Upper lobe of right lung (tissue), 1 donor: ENCODE data around the gene NRXN3. TPM values are rescaled to one million over a fixed set of nuclear protein-coding genes. Genes with fewer than 3 reads are reported as not detected.
"Not testable (repeated sequence)": the region's sequence is repeated elsewhere in the genome, so short reads cannot be mapped to it uniquely, and the experiment has no call there.

Experiments used
- ATAC-seq: fragments of 200-7000 bp; cut with Tn5 transposase; one replicate; pipeline ENCODE4 v1.9.1; 2020; ENCODE audit warnings: mild to moderate bottlenecking, moderate library complexity
- DNase-seq: peaks from one replicate; pipeline ENCODE4 v3.0.0-alpha.2; 2020
- H3K27ac ChIP-seq: fragments of 200-600 bp; one replicate; pipeline ENCODE4 v1.8.0; 2022
- H3K27me3 ChIP-seq: fragments of 200-600 bp; one replicate; pipeline ENCODE4 v1.8.0; 2022; ENCODE audit warnings: mild to moderate bottlenecking
- H3K36me3 ChIP-seq: fragments of 200-600 bp; one replicate; pipeline ENCODE4 v1.8.0; 2022
- H3K4me1 ChIP-seq: fragments of 200-600 bp; one replicate; pipeline ENCODE4 v1.8.0; 2022
- H3K4me3 ChIP-seq: fragments of 200-600 bp; one replicate; pipeline ENCODE4 v1.8.0; 2022; ENCODE audit warnings: mild to moderate bottlenecking
- H3K9me3 ChIP-seq: fragments of 200-600 bp; one replicate; pipeline ENCODE4 v1.8.0; 2022
- intact Hi-C: fragments of 100-400 bp; cut with DNase I; formaldehyde crosslinking; loops from one replicate; pipeline ENCODE4 v1.11.0; 2022
- total RNA-seq: library from RNA; stranded (reverse); fragmentation: NEBNext Ultra II Directional; extraction: Animal tissue kit (Norgen Biotek cat#: 25700); gene quantifications from one replicate; pipeline ENCODE4 v1.2.1, GENCODE V29; 2021
- TF ChIP-seq, protein P1 (sequence below): fragments of 200-600 bp; IDR thresholded peaks from one replicate; pipeline ENCODE4 v1.8.0; 2022; ENCODE audit warnings: antibody characterized with exemption
- donor health status: DM: no; HTN: yes; CAD: no; lungs with severe emphysema.

The NRXN3 gene
- total RNA-seq, 1 donor from 2014 or later, result 10.0 TPM

GRCh38 chr14:78486621-78487020 lies 316.4 kb downstream of the NRXN3 start:
- ATAC-seq, result no peak
- intact Hi-C loops, result no loop called here

DNA sequence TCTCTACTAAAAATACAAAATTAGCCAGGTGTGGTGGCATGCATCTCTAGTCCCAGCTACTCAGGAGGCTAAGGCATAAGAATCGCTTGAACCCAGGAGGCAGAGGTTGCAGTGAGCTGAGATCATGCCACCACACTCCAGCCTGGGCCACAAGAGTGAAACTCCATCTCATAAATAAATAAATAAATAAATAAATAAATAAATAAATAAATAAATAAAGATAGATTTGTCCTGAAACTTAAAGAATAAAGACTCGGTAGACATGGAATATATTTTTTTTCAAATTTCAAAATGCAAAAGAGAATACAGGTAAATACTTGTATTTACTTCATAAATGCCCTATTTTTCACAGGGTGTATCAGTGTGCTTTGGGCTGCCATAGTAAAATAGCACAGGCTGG lies 317.4 kb downstream of the NRXN3 start:
- intact Hi-C loops, H3K36me3 ChIP-seq, H3K4me1 ChIP-seq, ATAC-seq, H3K27ac ChIP-seq, H3K27me3 ChIP-seq, DNase-seq, H3K9me3 ChIP-seq, H3K4me3 ChIP-seq: not testable (repeated sequence)

More at GRCh38 chr14:78486621-78487020, 316.4 kb downstream of the NRXN3 start:
- no peak overlapping the region for H3K4me3 ChIP-seq
- no peaks in the 10 kb centered on the region for H3K27me3 ChIP-seq
- no peaks in the 10 kb centered on the region for H3K4me1 ChIP-seq
- H3K36me3 ChIP-seq, result no peaks in the 10 kb centered on the region
- TF ChIP-seq, protein P1, sequence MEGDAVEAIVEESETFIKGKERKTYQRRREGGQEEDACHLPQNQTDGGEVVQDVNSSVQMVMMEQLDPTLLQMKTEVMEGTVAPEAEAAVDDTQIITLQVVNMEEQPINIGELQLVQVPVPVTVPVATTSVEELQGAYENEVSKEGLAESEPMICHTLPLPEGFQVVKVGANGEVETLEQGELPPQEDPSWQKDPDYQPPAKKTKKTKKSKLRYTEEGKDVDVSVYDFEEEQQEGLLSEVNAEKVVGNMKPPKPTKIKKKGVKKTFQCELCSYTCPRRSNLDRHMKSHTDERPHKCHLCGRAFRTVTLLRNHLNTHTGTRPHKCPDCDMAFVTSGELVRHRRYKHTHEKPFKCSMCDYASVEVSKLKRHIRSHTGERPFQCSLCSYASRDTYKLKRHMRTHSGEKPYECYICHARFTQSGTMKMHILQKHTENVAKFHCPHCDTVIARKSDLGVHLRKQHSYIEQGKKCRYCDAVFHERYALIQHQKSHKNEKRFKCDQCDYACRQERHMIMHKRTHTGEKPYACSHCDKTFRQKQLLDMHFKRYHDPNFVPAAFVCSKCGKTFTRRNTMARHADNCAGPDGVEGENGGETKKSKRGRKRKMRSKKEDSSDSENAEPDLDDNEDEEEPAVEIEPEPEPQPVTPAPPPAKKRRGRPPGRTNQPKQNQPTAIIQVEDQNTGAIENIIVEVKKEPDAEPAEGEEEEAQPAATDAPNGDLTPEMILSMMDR, result no peak
- no peaks in the 10 kb centered on the region for H3K9me3 ChIP-seq
- DNase-seq, result no peak
- no peak overlapping the region for H3K27ac ChIP-seq

DNA sequence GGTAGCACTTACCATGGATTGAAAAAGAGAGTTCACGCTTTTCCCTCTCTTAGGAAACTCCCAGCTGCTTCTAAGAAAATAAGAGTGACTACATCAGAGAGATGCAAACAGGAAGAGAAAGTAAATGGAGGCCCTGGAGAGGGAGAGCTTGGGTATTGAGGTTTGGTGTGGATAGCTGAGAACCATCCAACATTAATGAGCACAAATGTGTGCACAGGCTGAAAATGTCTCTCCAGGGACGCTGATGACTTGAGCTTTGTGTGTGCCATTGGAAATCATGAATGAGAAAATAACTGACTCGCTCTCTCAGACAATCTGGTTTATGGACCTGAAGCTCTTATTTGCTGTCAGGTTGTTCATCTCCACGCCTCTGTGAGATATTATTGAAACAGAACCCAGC lies 318.8 kb downstream of the NRXN3 start:
- TF ChIP-seq, protein P1, result no peak
- H3K36me3 ChIP-seq, result no peaks in the 10 kb centered on the region
- intact Hi-C loops, result no loop called here
- no peak overlapping the region for H3K27ac ChIP-seq
- H3K9me3 ChIP-seq, result no peaks in the 10 kb centered on the region
- no peaks in the 10 kb centered on the region for H3K4me1 ChIP-seq
- no peaks in the 10 kb centered on the region for H3K27me3 ChIP-seq
- ATAC-seq (no peak), DNase-seq (no peak)
- H3K4me3 ChIP-seq, result no peak overlapping the region

DNA sequence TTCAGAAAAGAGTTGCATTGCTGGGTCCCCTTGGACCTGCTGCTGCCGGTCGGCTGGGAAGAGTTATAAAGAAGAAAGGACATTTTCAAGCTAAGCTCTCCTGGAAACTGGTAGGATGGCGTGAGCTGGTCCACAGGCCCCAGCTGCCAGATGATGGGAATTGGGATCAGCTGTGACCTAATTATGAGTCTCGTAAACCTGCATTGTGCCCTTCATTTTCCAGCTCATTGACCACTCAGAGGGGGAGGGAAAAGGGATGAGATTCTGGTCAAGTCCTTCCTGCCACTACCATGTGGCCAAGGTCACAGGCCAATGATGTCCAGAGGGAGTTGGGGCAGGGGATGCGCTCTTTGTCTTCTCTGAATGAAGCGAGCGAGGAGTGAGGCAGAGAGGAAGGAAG lies 320.9 kb downstream of the NRXN3 start:
- Histone ChIP-seq H3K36me3 (no peaks in the 10 kb centered on the region), H3K27ac (no peak overlapping the region), H3K27me3 (no peaks in the 10 kb centered on the region), H3K9me3 (no peaks in the 10 kb centered on the region), H3K4me1 (no peaks in the 10 kb centered on the region), H3K4me3 (no peak overlapping the region)
- DNase-seq (no peak), ATAC-seq (no peak)
- TF ChIP-seq, protein P1, result no peak
- intact Hi-C loops, result no loop called here

DNA sequence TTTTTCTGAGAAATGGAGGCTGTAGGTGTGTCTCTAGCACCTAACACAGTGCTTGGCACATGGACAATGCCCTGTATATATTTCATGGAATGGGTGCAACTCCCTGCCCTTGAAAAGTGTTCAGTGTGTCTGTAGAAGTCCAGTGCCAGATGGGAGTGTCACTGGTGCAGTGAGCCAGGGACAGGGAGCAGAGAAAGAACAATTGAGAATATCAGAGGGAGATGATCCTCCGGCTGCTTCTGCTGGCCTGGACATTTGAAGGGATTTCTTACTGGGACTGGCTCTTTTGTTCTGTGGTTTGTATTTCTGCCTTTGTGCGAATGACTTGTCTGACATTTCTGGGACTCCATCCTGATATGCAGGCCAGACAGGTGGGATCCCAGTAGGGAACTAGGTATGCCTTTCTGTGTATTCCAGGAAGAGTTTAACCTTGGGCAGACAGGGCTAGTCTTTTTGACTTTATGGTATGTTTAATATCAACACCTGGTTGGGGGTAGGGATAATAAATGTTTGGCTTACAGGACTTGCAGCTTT lies 328.0 kb downstream of the NRXN3 start:
- H3K9me3 ChIP-seq, result no peaks in the 10 kb centered on the region
- TF ChIP-seq, protein P1, result no peak
- no peaks in the 10 kb centered on the region for H3K4me1 ChIP-seq
- H3K36me3 ChIP-seq, result no peaks in the 10 kb centered on the region
- H3K27me3 ChIP-seq, result no peaks in the 10 kb centered on the region
- no peak overlapping the region for H3K4me3 ChIP-seq
- no peak overlapping the region for H3K27ac ChIP-seq
- intact Hi-C loops, result no loop called here
- ATAC-seq, result no peak
- DNase-seq, result no peak

- Histone ChIP-seq H3K36me3 (no peaks in the 10 kb centered on the region), H3K27ac (no peak overlapping the region), H3K27me3 (no peaks in the 10 kb centered on the region), H3K4me1 (no peaks in the 10 kb centered on the region), H3K4me3 (no peak overlapping the region), H3K9me3 (no peaks in the 10 kb centered on the region)
- TF ChIP-seq, protein P1, result no peak
- DNase-seq (no peak), ATAC-seq (no peak)
- intact Hi-C loops, result no loop called here
Observed at GRCh38 chr14:78501909-78502308, 331.7 kb downstream of the NRXN3 start.
